ENCODE measurements around the gene CABP7. TPM values are rescaled to one million over a fixed set of nuclear protein-coding genes. Genes with fewer than 3 reads are reported as not detected.

CABP7 gene
- total and polyA plus RNA-seq, 11 donors = 0.03 to 0.11 TPM; not detected in 9

DNA sequence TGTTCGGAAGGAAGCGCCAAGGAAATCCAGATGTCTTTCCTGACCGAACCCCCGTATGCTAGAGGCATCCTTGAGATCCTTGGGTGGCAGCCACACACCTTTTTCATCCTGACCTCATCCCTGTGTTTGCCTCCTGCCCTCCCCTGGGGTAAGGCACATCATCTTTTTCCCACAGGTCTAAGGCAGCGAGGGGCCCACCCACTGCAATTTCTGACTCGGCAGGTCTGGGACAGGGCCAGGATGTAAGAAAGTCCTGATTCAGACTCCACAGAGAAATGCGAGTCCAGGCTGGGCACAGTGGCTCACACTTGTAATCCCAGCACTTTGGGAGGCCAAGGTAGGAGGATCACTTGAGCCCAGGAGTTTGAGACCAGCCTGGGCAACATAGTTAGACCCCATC lies 36.5 kb downstream of the CABP7 start:
- Histone ChIP-seq H3K4me3 (no peak overlapping the region), H3K36me3 (peaks cover 0 to 13% (median 0%) of the 10 kb centered on the region in 9 donors), H3K9me3 (no peaks in the 10 kb centered on the region), H3K4me1 (peaks cover 0 to 17% (median 6%) of the 10 kb centered on the region in 12 donors), H3K27ac (no peak overlapping the region), H3K27me3 (no peaks in the 10 kb centered on the region)
- TF ChIP-seq POLR2A (IDR thresholded peaks at IDR 0.05) (no peak), CTCF (IDR thresholded peaks at IDR 0.05) (no peak)
- DNase-seq = no peak
- no peak for ATAC-seq
- 79 to 92% (median 88%) methylated on average over 7 of the region's 7 CpGs for WGBS, 4 donors
- intact Hi-C loops (cut with DNase I) = no loop called here

GRCh38 chr22:29757096-29757495 lies 37.3 kb downstream of the CABP7 start:
- intact Hi-C loops (cut with DNase I) = no loop called here
- DNase-seq (no peak), ATAC-seq (no peak)
- TF ChIP-seq CTCF (IDR thresholded peaks at IDR 0.05) = no peak
- TF ChIP-seq POLR2A (IDR thresholded peaks at IDR 0.05) = no peak
- peaks cover 0 to 17% (median 5%) of the 10 kb centered on the region in 12 donors for H3K4me1 ChIP-seq
- peaks cover 0 to 13% (median 0%) of the 10 kb centered on the region in 9 donors for H3K36me3 ChIP-seq
- no peak overlapping the region for H3K4me3 ChIP-seq
- no peak overlapping the region for H3K27ac ChIP-seq
- 86 to 97% (median 91%) methylated on average over 3 of the region's 3 CpGs for WGBS, 4 donors
- H3K27me3 ChIP-seq = no peaks in the 10 kb centered on the region
- H3K9me3 ChIP-seq = no peaks in the 10 kb centered on the region

DNA sequence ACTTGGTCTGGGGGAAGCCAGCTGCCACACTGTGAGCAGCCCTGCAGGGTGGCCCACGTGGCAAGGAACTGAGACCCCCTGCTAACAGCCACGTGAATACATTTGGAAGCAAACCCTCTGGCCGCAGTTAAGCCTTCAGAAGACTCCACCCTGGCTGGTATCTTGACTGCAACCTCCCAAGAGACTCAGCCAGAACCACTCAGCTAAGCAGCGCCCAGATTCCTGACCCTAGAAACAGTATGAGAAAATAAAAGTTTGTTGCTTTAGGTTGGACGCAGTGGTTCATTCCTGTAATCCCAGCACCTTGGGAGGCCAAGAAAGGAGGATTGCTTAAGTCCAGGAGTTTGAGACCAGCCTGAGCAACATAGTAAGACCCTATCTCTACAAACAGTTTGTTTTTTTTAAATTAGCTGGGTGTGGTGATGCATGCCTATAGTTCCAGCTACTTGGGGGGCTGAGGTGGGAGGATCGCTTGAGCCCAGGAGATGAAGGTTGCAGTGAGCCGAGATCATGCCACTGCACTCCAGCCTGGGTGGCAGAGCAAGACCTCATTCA lies 38.3 kb downstream of the CABP7 start:
- 75 to 92% (median 79%) methylated on average over 7 of the region's 7 CpGs for WGBS, 4 donors
- Histone ChIP-seq H3K27ac (no peak overlapping the region), H3K4me1 (peaks cover 0 to 17% (median 5%) of the 10 kb centered on the region in 12 donors), H3K27me3 (no peaks in the 10 kb centered on the region), H3K9me3 (no peaks in the 10 kb centered on the region), H3K4me3 (no peak overlapping the region), H3K36me3 (peaks cover 0 to 12% (median 0%) of the 10 kb centered on the region in 9 donors)
- TF ChIP-seq CTCF (IDR thresholded peaks at IDR 0.05) = no peak
- ATAC-seq = no peak
- no peak for DNase-seq
- intact Hi-C loops (cut with DNase I) = no loop called here

GRCh38 chr22:29758959-29759358 lies 39.2 kb downstream of the CABP7 start:
- DNase-seq (no peak), ATAC-seq (peak in 1 of 4 donors; percentile 54)
- H3K9me3 ChIP-seq = no peaks in the 10 kb centered on the region
- TF ChIP-seq CTCF (IDR thresholded peaks at IDR 0.05) (no peak), POLR2A (IDR thresholded peaks at IDR 0.05) (no peak)
- intact Hi-C loops (cut with DNase I) = no loop called here
- H3K36me3 ChIP-seq = peaks cover 0 to 9% (median 0%) of the 10 kb centered on the region in 9 donors
- H3K4me1 ChIP-seq = peaks cover 0 to 17% (median 6%) of the 10 kb centered on the region in 12 donors
- no peak overlapping the region for H3K4me3 ChIP-seq
- H3K27me3 ChIP-seq = no peaks in the 10 kb centered on the region
- H3K27ac ChIP-seq = no peak overlapping the region
- WGBS, 4 donors = 30 to 68% (median 42%) methylated on average over 5 of the region's 5 CpGs
